ENCODE data around the gene P2RX3.
"Not testable (repeated sequence)": the region's sequence is repeated elsewhere in the genome, so short reads cannot be mapped to it uniquely, and the experiment has no call there.

The P2RX3 gene

GRCh38 chr11:57353852-57354251, 15.7 kb downstream of the P2RX3 start:
- DNase-seq: no peak

GRCh38 chr11:57354699-57355098, 16.5 kb downstream of the P2RX3 start:
- DNase-seq: no peak

DNA sequence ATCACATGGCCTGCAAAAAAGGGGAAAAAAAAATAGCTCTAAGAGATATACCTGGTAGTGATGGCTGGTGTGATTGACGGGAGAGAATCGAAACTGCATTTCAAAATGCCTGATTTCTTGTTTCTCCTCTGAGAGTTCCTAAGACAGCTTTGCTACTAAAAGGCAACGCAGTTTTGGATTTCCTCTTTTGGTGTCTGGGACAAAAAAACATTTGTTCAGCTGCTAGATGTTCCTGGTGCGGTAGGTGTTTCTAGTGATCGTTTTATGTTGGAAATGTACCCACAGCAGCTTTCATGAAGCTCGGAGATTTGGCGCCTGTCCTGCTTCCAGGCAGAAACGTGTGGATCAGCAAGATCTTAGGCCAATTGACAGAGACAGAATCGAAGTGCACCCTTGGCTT, 18.1 kb downstream of the P2RX3 start:
- no peak for DNase-seq

- no peak for DNase-seq
Observed at GRCh38 chr11:57357310-57357709, 19.2 kb downstream of the P2RX3 start.

- no peak for DNase-seq
Observed at GRCh38 chr11:57357856-57358255, 19.7 kb downstream of the P2RX3 start.

DNA sequence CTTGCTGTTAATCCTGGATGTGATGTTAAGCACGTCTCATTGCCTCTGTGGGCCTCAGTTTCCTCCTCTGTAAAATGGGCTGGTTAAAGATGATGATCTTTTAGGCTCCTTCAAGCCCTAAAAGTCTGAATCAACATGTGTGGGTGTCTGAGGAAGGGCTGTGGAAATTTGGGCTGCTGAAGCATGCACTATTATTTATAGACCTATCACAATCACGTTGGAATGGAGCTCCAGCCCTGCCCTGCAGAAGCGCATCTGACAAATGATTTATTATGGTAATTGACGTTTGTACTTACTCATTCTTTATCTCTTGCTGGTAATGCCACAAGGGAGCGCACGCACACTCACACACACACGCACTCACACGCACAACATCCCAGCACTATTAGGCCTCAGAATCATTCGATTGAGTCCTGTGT, 20.4 kb downstream of the P2RX3 start:
- DNase-seq: no peak

GRCh38 chr11:57358991-57359390, 20.8 kb downstream of the P2RX3 start:
- no peak for DNase-seq

DNA sequence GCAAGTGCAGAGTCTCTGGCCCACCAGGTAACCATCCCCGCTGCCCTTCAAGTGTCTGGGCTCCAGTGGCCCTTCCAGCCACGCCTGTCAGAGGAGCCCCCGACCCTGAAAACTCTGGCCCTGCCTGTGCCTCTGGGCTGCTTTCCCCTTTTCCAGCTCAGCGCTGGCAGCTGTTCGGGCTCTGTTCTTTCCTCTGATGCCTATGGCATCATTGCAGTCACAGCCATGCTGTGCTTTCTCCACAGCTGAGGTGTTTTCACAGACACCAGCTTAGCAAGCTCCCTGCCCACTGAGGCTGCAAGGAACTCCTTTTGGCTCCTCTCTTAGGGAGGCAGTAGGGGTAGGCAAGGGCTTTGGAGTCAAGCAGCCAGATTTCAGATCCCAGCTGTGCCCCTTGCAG, 21.2 kb downstream of the P2RX3 start:
- DNase-seq: no peak

DNA sequence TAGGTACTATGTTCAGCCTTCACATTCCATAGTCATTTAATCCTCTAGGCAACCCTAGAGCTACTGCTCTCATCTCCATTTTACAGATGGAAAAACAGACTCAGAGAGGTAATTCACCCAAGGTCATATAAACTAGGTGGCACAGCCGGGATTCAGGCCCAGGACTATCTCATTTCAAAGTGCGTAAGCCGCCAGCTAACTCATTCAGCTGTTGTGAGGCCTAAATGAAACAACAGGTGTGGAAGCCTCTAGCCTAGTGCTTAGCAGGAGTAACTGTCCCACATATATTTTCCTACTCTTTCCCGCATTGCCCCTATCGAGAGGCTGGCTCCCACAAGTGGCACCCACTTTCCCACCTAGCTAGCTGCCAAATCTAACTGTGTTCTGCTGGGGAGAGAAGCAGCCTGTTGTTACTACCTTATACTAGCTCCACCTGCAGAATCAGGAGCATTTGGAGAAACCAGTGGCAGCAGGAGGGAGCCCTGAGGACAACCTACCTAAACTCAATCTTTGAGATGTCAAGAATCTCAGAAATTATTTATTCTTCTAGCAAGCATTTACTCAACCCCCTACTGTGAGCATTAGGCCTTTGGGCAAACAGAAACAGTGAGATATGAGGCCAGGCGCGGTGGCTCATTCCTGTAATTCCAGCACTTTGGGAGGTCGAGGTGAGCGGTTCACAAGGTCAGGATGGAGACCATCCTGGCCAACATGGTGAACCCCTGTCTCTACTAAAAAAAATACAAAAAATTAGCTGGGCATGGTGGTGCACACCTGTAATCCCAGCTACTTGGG, 21.9 kb downstream of the P2RX3 start:
- DNase-seq: no peak

DNA sequence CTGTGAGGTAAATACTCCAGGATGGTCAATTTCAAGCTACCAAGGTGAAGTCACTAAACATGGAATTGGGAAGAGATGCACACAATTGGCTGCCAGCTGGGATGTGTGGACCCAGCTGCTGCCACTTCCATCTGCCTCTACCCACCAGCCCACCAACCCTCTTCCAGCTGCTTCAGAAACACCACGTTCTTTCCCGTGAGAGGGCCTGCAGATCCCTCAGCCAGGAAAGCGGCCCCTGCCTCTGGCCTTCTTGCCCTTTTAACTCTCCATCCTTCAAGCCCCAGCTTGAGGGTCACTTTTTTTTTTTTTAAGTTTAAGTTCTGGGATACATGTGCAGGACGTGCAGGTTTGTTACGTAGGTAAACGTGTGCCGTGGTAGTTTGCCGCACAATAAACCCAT, 22.8 kb downstream of the P2RX3 start:
- no peak for DNase-seq

- DNase-seq: not testable (repeated sequence)
Observed at GRCh38 chr11:57361420-57361819, 23.3 kb downstream of the P2RX3 start.

DNA sequence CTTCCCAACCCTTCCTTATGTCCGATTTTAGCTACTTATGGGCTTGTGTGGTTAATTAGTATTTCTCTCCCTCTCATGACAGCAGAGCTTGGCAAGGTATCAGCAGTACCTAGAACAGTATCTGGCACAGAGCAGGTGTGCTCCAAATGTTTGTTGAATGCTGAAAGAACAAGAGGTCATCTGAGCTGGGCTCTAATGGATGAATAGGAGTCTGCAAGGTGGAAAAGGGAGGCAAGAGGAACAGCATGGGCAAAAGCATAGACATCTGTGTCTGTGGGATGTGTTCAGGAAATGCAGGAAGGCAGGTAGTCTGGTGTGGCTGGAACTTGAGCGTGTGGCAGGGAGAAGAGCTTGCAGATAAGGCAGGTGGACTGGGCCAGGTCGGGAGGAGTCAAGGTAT, 23.8 kb downstream of the P2RX3 start:
- no peak for DNase-seq

- no peak for DNase-seq
Observed at GRCh38 chr11:57363131-57364080, 25.3 kb downstream of the P2RX3 start.

DNA sequence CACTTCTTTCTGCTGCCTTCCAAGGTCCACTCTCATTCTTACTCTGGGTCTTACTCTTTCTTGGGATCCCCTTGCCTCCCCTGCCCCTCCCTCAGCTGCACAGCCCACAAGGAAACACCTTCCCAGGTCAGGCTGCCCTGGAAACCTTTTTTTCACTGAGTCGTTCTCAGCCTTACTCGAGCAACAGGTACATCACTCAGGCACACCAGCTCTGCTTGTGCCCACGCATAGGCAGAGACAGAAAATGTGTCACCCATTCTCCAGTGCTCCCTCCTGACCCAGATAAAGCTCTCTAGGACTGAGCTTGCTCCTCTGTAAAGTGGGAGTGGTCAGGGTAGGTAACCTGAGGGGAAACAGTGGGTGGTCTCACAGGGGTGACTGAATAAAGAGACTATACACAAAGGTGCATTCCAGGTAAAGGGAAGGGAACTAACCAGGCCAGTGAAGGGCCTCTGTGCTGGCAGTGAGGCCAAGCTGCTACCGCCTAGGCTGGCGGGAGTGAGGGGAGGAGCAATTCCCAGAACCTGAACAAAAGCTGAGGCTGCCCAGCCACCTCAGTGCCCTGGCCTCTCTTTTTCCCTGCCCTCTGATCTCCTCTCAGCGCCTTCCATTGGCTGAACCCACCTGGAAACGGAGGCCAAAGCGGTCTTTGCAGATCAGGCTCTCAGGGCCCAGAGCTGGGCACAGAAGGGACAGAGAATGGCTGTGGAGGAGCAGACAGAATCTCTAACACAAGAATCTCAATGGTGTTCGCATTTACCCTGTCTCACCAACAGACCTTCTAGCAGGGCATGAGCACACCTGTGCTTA, 26.9 kb downstream of the P2RX3 start:
- DNase-seq: no peak

DNA sequence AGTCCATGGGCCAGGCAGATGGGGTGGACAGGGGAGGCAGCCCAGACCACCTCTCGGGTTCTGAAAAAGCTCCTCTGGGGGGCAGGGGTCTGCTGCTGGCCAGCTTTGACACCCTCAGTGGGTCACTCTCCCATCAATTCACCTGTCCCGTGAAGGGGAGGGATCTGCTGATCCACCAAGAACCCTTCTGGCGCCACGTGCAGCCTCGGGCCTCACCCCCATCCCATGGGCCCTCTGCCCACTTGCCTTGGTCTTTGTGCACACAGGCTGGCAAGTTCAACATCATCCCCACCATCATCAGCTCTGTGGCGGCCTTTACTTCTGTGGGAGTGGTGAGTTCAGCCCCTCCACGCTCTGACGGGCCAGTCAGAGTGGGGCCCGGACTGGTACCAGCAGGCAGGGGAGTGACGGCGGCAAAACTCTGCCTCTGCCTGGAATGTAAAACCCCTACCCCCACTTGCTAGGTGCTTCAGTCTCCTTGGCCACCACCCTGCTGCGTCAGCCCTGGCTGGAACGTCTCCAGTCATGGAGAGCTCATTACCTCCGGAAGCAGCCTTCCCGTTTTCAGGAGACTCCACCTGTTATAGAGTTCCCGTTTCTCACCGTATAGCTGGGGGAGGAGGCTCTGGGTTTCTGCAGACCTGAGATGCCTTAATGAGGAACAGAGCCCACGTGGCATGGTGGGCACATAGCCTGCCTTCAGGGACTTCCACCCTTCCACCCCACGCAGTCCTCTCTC, 30.1 kb downstream of the P2RX3 start:
- no peak for DNase-seq

GRCh38 chr11:57368845-57369232, 30.7 kb downstream of the P2RX3 start:
- no peak for DNase-seq

- no peak for DNase-seq
Observed at GRCh38 chr11:57370251-57370650, 32.1 kb downstream of the P2RX3 start.

DNA sequence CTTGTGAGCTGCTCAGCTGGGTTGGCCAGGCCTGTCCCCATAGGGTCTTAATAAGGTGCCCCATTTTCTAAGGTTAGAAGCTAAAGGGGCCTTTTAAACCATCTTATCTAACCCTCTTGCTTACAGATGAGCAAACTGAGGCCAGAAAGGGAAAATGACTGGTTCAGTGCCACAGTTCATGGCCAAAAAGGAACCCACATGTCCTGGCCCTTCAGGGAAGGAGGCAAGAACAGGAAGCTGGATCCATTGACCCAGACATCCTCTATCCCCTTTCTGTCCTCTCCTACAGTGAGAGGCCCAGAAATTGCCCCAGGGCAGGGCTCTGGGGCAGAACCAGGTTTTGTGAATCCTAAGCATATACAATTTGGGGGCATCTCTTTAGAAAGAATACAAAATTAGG, 32.8 kb downstream of the P2RX3 start:
- DNase-seq: no peak

GRCh38 chr11:57373146-57373545, 35.0 kb downstream of the P2RX3 start:
- no peak for DNase-seq

- DNase-seq: no peak
Observed at GRCh38 chr11:57374966-57375365, 36.8 kb downstream of the P2RX3 start.

DNA sequence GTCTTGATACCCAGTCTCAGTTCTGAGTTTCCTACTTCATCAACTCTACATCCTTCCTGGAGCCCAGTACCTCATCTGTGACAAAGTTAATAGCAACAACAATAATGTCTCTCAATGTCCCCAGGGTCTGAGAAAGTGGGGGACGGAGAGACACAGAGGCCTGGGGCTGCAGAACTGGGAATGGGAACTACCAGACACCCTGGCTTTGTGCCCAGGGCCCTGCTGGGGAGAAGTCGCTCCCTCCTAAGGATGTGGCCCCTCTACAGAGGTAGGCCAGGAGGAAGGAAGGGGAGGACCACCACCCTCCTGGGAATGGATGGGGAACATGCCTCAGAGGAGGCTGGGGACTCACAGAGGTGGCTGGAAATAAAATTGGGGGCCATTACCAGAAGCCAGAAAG, 37.3 kb downstream of the P2RX3 start:
- no peak for DNase-seq

Measured in CD4-positive, alpha-beta T cell treated with Interferon gamma for 1 hour (primary cell).